ENCODE results near the gene IZUMO2.
"Not testable (repeated sequence)": the region's sequence is repeated elsewhere in the genome, so short reads cannot be mapped to it uniquely, and the experiment has no call there.

IZUMO2 gene

GRCh38 chr19:50147462-50148423 lies 15.3 kb downstream of the IZUMO2 start:
- in situ Hi-C loops (cut with HindIII; ENCODE audit: low pct_ligation_motif_present, low pct_unique_long_range_greater_than_20kb, low sequenced_read_pairs) = no loop called here
- peak; percentile 72 for DNase-seq

GRCh38 chr19:50141921-50142320 lies 21.2 kb downstream of the IZUMO2 start:
- in situ Hi-C loops (cut with HindIII; ENCODE audit: low pct_ligation_motif_present, low pct_unique_long_range_greater_than_20kb, low sequenced_read_pairs); DNase-seq: not testable (repeated sequence)

DNA sequence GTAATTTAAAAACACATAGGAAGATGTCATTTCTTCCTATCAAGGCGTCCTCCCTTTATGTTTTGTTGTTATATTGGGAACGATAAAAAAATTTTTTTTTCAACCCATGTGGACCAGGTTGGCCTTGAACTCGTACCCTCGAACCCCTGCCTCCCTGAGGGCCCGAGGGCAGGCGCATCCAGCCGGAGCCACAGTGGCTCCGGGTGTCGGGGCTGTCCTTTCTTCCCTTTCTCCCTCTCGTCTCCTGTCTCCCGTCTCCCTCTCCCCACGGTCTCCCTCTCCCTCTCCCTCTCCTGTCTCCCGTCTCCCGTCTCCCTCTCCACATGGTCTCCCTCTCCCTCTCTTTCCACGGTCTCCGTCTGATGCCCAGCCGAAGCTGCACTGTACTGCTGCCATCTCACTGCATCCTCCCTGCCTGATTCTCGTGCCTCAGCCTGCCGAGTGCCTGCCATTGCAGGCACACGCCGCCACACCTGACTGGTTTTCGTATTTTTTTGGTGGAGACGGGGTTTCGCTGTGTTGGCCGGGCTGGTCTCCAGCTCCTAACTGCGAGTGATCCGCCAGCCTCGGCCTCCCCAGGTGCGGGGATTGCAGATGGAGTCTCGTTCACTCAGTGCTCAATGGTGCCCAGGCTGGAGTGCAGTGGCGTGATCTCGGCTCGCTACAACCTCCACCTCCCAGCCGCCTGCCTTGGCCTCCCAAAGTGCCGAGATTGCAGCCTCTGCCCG lies 22.8 kb downstream of the IZUMO2 start:
- DNase-seq; in situ Hi-C loops (cut with HindIII; ENCODE audit: low pct_ligation_motif_present, low pct_unique_long_range_greater_than_20kb, low sequenced_read_pairs): not testable (repeated sequence)

DNA sequence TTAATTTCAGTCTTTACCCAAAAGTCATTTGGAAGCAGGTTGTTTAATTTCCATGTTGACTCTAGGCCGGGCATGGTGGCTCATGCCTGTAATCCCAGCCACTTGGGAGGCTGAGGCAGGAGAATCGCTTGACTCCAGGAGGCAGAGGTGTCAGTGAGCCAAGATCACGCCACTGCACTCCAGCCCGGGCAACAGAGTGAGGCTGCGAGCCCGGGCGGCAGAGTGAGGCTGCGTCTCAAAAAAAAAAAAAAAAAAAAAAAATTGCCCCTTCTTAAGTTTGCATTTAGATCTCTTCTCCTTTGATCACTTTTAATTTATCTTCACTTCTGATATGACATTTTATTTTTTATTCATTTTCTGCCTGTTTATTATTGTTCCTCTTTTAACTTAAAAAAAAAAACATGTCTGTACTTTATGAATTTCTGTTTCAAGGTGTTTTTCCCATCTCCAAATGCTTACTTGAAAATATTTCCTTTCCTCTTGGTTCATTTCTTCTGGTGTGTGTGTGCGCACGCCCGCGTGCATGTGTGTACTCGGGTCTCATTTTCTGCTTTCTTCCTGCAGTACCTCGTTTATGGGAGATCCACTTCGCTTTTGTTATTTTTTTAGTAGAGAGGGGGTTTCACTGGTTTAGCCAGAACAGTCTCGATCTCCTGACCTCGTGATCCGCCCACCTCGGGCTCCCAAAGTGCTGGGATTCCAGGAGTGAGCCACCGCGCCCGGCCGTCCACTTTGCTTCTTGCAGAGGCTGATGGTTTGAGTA lies 26.3 kb downstream of the IZUMO2 start:
- DNase-seq; in situ Hi-C loops (cut with HindIII; ENCODE audit: low pct_ligation_motif_present, low pct_unique_long_range_greater_than_20kb, low sequenced_read_pairs): not testable (repeated sequence)

DNA sequence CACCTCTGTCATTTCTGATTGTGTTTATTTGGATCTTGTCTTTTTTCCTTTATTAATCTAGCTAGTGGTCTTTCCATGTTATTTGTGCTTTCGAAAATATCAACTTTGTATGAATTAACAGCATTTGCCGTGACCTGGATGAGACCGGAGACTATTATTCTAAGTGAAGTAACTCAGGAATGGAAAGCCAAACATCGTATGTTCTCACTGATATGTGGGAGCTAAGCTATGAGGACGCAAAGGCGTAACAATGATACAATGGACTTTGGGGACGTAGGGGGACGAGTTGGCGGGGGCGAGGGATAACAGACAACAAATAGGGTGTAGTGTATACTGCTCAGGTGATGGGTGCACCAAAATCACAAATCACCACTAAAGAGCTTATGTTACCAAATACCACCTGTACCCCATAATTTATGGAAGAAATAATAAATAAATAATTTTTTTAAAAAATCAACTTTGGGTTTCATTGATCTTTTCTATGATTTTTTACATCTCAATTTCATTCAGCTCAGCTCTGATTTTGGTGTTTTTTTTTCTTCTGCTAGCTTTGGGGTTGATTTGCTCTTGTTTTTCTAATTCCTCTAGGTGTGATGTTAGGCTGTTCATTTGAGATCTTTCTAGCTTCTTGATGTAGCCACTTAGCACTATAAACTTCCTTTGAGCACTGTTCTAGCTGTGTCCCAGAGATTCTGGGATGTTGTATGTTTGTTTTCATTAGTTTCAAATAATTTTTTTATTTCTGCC lies 27.1 kb downstream of the IZUMO2 start:
- in situ Hi-C loops (cut with HindIII; ENCODE audit: low pct_ligation_motif_present, low pct_unique_long_range_greater_than_20kb, low sequenced_read_pairs) = not testable (repeated sequence)
- DNase-seq = peak; percentile 11

DNA sequence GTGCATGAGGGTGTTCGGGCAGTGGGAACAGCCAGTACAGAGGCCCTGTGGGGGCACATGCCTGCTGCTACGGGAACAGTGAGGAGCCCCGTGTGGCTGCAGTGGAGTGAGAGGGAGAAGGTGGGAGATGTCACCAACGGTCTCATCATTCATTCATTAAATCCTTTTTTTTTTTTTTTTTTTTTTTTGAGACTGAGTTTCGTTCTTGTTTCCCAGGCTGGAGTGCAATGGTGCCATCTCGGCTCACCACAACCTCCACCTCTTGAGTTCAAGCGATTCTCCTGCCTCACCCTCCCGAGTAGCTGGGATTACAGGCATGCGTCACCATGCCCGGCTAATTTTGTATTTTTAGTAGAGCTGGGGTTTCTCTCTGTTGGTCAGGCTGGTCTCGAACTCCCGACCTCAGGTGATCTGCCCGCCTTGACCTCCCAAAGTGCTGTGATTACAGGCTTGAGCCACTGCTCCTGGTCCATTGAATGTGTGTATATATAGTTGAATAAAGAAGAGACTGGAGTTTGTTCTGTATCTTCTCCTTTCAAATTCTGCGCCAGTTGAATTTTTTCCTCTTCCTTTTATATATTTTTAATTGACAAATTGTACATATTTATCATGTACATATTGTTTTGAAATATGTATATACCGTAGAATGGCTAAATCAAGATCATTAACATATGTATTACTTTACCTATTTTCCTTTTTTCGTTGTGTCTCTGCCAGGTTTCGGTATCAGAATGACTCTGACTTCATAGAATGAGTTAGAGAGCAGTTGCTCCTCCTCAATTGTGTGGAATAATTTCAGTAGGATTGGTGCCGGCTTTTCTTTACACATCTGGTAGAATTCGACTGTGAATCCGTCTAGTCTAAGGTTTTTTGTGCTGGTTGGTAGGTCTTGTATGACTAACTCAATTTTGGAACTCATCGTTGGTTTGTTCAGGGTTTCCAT lies 28.0 kb downstream of the IZUMO2 start:
- in situ Hi-C loops (cut with HindIII; ENCODE audit: low pct_ligation_motif_present, low pct_unique_long_range_greater_than_20kb, low sequenced_read_pairs); DNase-seq: not testable (repeated sequence)

DNA sequence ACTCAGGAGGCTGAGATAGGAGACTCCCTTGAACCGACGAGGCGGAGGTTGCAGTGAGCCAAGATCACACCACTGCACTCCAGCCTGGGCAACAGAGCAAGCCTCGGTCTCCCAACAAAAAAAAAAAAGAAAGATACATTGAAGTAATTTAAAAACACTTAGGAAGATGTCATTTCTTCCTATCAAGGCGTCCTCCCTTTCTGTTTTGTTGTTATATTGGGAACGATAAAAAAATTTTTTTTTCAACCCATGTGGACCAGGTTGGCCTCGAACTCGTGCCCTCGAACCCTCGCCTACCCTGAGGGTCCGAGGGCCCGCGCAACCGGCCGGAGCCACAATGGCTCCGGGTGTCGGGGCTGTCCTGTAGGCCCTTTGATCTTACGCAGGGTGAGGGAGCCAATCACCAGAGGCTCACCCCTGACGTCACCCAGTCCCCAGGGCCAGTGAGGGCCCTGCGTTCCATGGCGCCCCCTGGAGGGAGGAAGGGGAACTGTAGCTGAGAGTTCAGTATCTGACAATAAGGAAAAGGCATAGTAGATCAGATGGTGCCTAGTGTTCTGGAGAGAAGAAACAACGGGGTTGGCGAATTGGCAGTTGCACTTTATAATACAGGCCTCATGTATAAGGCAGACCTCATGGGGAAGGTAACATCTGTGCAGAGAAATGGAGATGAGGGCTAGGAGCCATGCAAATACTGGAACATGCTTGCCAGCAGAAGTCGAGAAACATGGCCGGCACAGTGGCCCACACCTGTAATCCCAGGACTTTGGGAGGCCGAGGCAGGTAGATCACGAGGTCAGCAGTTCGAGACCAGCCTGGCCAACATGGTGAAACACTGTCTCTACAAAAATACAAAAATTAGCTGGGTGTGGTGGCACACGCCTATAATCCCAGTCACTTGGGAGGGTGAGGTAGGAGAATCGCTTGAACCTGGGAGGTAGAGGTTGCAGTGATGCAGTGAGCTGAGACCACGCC lies 29.3 kb downstream of the IZUMO2 start:
- DNase-seq; in situ Hi-C loops (cut with HindIII; ENCODE audit: low pct_ligation_motif_present, low pct_unique_long_range_greater_than_20kb, low sequenced_read_pairs): not testable (repeated sequence)

- in situ Hi-C loops (cut with HindIII; ENCODE audit: low pct_ligation_motif_present, low pct_unique_long_range_greater_than_20kb, low sequenced_read_pairs); DNase-seq: not testable (repeated sequence)
Observed at GRCh38 chr19:50104012-50104411, 59.1 kb downstream of the IZUMO2 start.

DNA sequence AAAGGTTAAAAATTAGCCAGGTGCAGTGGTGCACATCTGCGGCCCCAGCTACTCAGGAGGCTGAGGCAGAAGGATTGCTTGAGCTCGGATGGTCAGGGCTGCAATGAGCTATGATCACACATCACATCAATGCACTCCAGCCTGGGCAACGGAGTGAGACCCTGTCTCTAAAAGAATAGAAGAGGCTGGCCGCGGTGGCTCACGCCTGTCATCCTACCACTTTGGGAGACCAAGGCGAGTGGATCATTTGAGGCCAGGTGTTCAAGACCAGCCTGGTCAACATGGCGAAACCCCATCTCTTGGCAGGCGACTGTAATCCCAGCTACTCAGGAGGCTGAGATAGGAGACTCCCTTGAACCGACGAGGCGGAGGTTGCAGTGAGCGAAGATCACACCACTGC lies 59.7 kb downstream of the IZUMO2 start:
- in situ Hi-C loops (cut with HindIII; ENCODE audit: low pct_ligation_motif_present, low pct_unique_long_range_greater_than_20kb, low sequenced_read_pairs) = not testable (repeated sequence)

More for the DNA sequence above, 59.7 kb downstream of the IZUMO2 start:
- DNase-seq = not testable (repeated sequence)
